Gastrocnemius medialis (tissue), 4 donors: Measurements from ENCODE around the gene TIGAR. TPM values are rescaled to one million over a fixed set of nuclear protein-coding genes. Genes with fewer than 3 reads are reported as not detected.

Source experiments
- ATAC-seq, 2 donors: fragments of 150-250 bp; one replicate each; pipeline ENCODE4 v1.9.1; 2016
- DNase-seq, 2 donors: peaks; one replicate each; pipeline ENCODE4 v3.0.0-alpha.2; 2019
- H3K27ac ChIP-seq, 4 donors: fragments of 200-600 bp; sonication (generic); 1 replicate in 1 of 4; 2 replicates in 3 of 4; pipeline ENCODE4 v1.5.1; 2016 to 2018; ENCODE audit warnings: mild to moderate bottlenecking in 2 of 4, moderate library complexity in 1 of 4
- H3K27me3 ChIP-seq, 3 donors: fragments of 200-600 bp; sonication (generic) in 2 of 3; 1 replicate in 1 of 3; 2 replicates in 2 of 3; pipeline versions ENCODE4 v1.5.1 to v1.6.0; 2016 to 2019; ENCODE audit warnings: mild to moderate bottlenecking in 1 of 3, moderate library complexity in 1 of 3
- H3K36me3 ChIP-seq, 2 donors: fragments of 200-600 bp; sonication (generic) in 1 of 2; one replicate each; pipeline ENCODE4 v1.5.1; 2017 to 2018
- H3K4me1 ChIP-seq, 2 donors: fragments of 200-600 bp; sonication (generic) in 1 of 2; one replicate each; pipeline ENCODE4 v1.5.1; 2016 to 2017; ENCODE audit warnings: mild to moderate bottlenecking in 2 of 2
- H3K4me3 ChIP-seq, 4 donors: fragments of 200-600 bp; sonication (generic) in 3 of 4; 1 replicate in 1 of 4; 2 replicates in 3 of 4; pipeline ENCODE4 v1.5.1; 2016 to 2019; ENCODE audit warnings: mild to moderate bottlenecking in 2 of 4
- H3K9me3 ChIP-seq, 3 donors: fragments of 200-600 bp; sonication (generic) in 2 of 3; 1 replicate in 1 of 3; 2 replicates in 2 of 3; pipeline ENCODE4 v1.5.1; 2016 to 2019
- POLR2A ChIP-seq, 2 donors: fragments of 450-650 bp; IDR thresholded peaks; one replicate each; pipeline ENCODE4 v1.6.1; 2017; ENCODE audit warnings: antibody characterized with exemption in 2 of 2, mild to moderate bottlenecking in 2 of 2, moderate library complexity in 2 of 2
- in situ Hi-C, 4 donors: fragments of 200-750 bp; cut with MboI; loops; one replicate each; pipeline versions ENCODE4 v1.15.0 to v1.8.0; 2017; ENCODE audit warnings: low sequenced_read_pairs in 4 of 4
- intact Hi-C: fragments of 100-400 bp; cut with DNase I; formaldehyde crosslinking; loops from one replicate; pipeline ENCODE4 v1.15.1; 2023; ENCODE audit warnings: low total_unique reads
- total RNA-seq, 4 donors: library from RNA; depleted of rRNA; stranded (reverse); fragments of >200 nt; gene quantifications; one replicate each; pipeline versions ENCODE4 v1.1.0 to v1.2.3, GENCODE V29; 2016
- TF ChIP-seq, protein P1 (sequence below), 5 experiments: fragments of 450-650 bp in 3 of 5; fragments of 200-600 bp in 2 of 5; sonication (generic) in 2 of 5; IDR thresholded peaks in 4 of 5; conservative IDR thresholded peaks in 1 of 5; 1 replicate in 4 of 5; 2 replicates in 1 of 5; pipeline ENCODE4 v1.5.1; 2016 to 2019; ENCODE audit warnings: antibody characterized with exemption in 5 of 5, mild to moderate bottlenecking in 3 of 5, moderate library complexity in 3 of 5

The TIGAR gene
- total RNA-seq, 4 donors from 2014 or later = 4.4 to 8.3 (median 6.7) TPM

DNA sequence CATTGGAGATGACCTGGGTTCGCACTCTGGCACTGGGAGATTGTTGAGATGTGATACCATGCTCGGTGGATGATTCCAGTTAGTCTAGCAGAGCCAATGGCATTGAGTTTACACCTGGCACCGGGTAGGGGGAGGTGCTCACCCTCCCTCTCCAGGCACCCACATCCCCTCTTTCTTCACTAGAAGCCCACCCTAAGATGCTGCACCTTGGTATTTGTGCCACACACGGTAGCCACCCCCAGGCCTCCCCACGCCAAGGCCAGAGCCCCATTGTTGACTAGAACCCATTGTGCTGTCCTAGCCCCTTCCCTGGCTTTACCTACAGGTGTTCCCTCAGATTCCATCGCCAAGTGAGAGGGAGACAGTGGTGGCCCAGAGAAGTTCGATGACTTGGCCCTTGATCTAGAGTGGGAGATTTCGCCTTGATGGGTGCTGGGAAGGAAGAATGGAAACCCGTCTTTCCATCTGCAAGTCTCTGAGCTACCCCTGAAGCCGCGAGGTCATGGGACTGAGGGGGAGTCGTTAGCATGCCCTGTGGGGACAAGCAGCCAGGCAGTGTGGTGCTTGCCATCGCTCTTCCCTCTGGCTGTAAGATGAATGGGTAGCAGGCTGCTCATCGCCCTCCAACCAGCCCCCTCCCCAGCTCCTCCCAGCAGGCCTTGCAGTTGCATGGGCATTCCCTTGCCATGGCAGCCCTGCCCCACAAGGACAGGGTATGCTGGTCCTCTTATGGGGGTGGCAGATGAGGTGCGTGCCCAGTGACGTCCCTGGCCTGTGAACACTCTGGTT, 38.7 kb upstream of the TIGAR start:
- Histone ChIP-seq H3K9me3 (no peaks in the 10 kb centered on the region), H3K36me3 (no peaks in the 10 kb centered on the region), H3K27me3 (peaks cover 7 to 8% (median 8%) of the 10 kb centered on the region in 3 donors), H3K4me1 (peaks cover 0 to 7% of the 10 kb centered on the region in 2 donors), H3K27ac (no peak overlapping the region), H3K4me3 (no peak overlapping the region)
- ATAC-seq (no peak), DNase-seq (no peak)
- TF ChIP-seq POLR2A (IDR thresholded peaks at IDR 0.05) = no peak
- TF ChIP-seq, protein P1, sequence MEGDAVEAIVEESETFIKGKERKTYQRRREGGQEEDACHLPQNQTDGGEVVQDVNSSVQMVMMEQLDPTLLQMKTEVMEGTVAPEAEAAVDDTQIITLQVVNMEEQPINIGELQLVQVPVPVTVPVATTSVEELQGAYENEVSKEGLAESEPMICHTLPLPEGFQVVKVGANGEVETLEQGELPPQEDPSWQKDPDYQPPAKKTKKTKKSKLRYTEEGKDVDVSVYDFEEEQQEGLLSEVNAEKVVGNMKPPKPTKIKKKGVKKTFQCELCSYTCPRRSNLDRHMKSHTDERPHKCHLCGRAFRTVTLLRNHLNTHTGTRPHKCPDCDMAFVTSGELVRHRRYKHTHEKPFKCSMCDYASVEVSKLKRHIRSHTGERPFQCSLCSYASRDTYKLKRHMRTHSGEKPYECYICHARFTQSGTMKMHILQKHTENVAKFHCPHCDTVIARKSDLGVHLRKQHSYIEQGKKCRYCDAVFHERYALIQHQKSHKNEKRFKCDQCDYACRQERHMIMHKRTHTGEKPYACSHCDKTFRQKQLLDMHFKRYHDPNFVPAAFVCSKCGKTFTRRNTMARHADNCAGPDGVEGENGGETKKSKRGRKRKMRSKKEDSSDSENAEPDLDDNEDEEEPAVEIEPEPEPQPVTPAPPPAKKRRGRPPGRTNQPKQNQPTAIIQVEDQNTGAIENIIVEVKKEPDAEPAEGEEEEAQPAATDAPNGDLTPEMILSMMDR (IDR thresholded peaks at IDR 0.05 in 4 of 5, conservative IDR thresholded peaks at IDR 0.05 in 1 of 5) = no peak
- in situ Hi-C loops = loop anchor here in 1 of 4 donors (10.0 kb wide), 1 partner anchor 407 kb away; the partner anchor contains the start of gene PARP11
- intact Hi-C loops = no loop called here

DNA sequence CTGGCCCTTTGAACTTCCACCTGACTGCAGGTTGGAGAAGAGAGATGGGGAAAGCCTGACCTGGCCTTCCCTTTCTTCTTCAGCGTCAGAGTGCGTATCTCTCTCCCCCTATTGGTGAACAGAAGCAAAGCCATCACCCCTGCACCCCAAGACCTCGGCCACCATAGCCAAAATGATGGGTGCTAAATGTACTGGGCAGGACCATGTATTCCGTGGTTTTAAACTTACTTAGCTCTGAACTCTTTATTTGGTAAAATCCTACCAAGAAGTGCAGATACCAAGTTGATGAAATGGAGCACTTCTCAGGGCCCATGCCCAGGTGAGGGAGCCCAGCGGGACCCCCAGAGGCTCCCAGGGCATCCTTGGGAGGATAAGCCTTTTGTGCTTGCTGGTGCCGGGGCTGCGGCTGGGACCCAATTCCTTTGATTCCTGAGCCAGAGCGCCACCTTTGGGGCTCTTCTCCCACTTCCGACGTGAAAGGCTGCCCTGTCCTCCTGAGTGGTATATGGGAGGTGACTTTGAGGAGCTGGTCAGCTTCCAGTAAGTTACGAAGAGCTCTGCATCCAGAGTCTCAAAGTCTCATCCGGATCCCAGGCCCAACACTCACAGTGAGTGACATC, 38.0 kb upstream of the TIGAR start:
- DNase-seq = no peak
- intact Hi-C loops = no loop called here

DNA sequence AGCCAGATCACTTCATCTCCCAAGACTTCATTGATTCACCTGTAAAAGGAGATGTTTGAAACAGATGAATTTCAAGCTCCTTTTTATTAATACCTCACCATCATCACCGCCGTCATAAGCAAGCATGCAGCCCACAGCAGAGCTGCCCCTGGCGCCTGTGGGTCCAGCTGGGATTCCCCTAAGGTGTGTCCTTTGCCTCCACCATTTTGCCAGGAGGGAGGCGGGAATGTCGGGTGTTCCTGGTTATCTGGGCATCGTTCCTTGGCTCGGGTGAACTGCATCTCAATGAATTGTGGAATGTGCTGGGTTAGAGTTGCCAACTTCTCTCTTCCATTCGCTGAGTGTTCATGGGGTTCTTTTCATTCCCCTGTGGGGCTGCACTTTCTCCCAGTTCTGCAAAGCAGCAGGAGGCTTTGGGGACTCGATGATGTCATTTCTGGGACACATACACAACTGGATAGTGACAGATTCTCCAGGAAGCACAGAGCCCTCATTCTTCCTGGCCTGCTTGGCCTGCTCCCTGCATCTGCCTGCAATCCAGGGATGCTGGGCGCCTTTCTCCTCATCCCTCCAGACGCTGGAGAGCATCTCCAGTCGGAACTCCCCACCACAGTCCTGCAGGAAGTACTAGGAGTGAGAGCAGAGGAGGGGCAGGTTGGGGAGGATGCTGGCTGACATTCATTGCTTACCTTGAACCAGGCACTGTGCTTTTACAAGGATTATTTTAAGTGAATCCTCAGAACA, 37.3 kb upstream of the TIGAR start:
- peaks cover 7 to 8% (median 8%) of the 10 kb centered on the region in 3 donors for H3K27me3 ChIP-seq
- H3K4me3 ChIP-seq = no peak overlapping the region
- no peaks in the 10 kb centered on the region for H3K9me3 ChIP-seq
- in situ Hi-C loops (loop anchor here in 1 of 4 donors (10.0 kb wide), 1 partner anchor 409 kb away; the partner anchor contains the start of gene PARP11), intact Hi-C loops (no loop called here)
- no peak for ATAC-seq
- DNase-seq = no peak
- TF ChIP-seq, protein P1 (IDR thresholded peaks at IDR 0.05 in 4 of 5, conservative IDR thresholded peaks at IDR 0.05 in 1 of 5) = no peak
- TF ChIP-seq POLR2A (IDR thresholded peaks at IDR 0.05) = no peak
- H3K27ac ChIP-seq = no peak overlapping the region
- H3K36me3 ChIP-seq = no peaks in the 10 kb centered on the region
- H3K4me1 ChIP-seq = peaks cover 0 to 1% of the 10 kb centered on the region in 2 donors

More for the DNA sequence above, 38.0 kb upstream of the TIGAR start:
- Histone ChIP-seq H3K36me3 (no peaks in the 10 kb centered on the region), H3K4me1 (peaks cover 0 to 7% of the 10 kb centered on the region in 2 donors), H3K27ac (no peak overlapping the region), H3K4me3 (no peak overlapping the region), H3K9me3 (no peaks in the 10 kb centered on the region), H3K27me3 (peaks cover 7 to 8% (median 8%) of the 10 kb centered on the region in 3 donors)
- TF ChIP-seq, protein P1 (IDR thresholded peaks at IDR 0.05 in 4 of 5, conservative IDR thresholded peaks at IDR 0.05 in 1 of 5) = no peak
- TF ChIP-seq POLR2A (IDR thresholded peaks at IDR 0.05) = no peak
- in situ Hi-C loops = loop anchor here in 1 of 4 donors (10.0 kb wide), 1 partner anchor 408 kb away; the partner anchor contains the start of gene PARP11
- ATAC-seq = no peak

GRCh38 chr12:4284306-4284705, 36.7 kb upstream of the TIGAR start:
- intact Hi-C loops (no loop called here), in situ Hi-C loops (loop anchor here in 1 of 4 donors (10.0 kb wide), 1 partner anchor 410 kb away; the partner anchor contains the start of gene PARP11)
- no peaks in the 10 kb centered on the region for H3K4me1 ChIP-seq
- H3K27ac ChIP-seq = no peak overlapping the region
- ATAC-seq (no peak), DNase-seq (no peak)
- no peak overlapping the region for H3K4me3 ChIP-seq
- H3K9me3 ChIP-seq = no peaks in the 10 kb centered on the region
- H3K27me3 ChIP-seq = peaks cover 8% of the 10 kb centered on the region in 3 donors
- TF ChIP-seq, protein P1 (IDR thresholded peaks at IDR 0.05 in 4 of 5, conservative IDR thresholded peaks at IDR 0.05 in 1 of 5) = no peak
- TF ChIP-seq POLR2A (IDR thresholded peaks at IDR 0.05) = no peak
- H3K36me3 ChIP-seq = no peaks in the 10 kb centered on the region
